Esophagus squamous epithelium (tissue), 4 donors: ENCODE results near the gene ATP5PD.

Source experiments
- CTCF ChIP-seq, 6 experiments: fragments of 450-650 bp in 4 of 6; fragments of 200-600 bp in 2 of 6; sonication (generic) in 2 of 6; IDR thresholded peaks; one replicate each; pipeline ENCODE4 v1.5.1; 2016 to 2019; ENCODE audit warnings: antibody characterized with exemption in 6 of 6, mild to moderate bottlenecking in 4 of 6, moderate library complexity in 4 of 6
- POLR2A ChIP-seq, 4 donors: fragments of 450-650 bp; IDR thresholded peaks; one replicate each; pipeline ENCODE4 v1.6.1; 2017; ENCODE audit warnings: antibody characterized with exemption in 4 of 4, mild to moderate bottlenecking in 4 of 4, moderate library complexity in 3 of 4

GRCh38 chr17:75005291-75005690 is 41.5 kb downstream of the ATP5PD start:
- TF ChIP-seq CTCF (IDR thresholded peaks at IDR 0.05) (no peak), POLR2A (IDR thresholded peaks at IDR 0.05) (no peak)
